ENCODE measurements around the gene GPR152. TPM values are rescaled to one million over a fixed set of nuclear protein-coding genes. Genes with fewer than 3 reads are reported as not detected.

Gene GPR152
- total RNA-seq, 1 experiment from 2014 or later, result not detected

- CTCF ChIA-PET, result no interaction called here
- no peak overlapping the region for H2AFZ ChIP-seq (ENCODE audit: low read depth, low read length, poor library complexity, severe bottlenecking)
- H3K9ac ChIP-seq (ENCODE audit: low read length), result no peak overlapping the region
- POLR2A ChIA-PET, result interaction anchor here (1.2 kb wide), 1 partner anchor 21 kb away, joined by 3 read pairs; the partner anchor contains the start of gene PPP1CA
- H3K27me3 ChIP-seq (ENCODE audit: insufficient read depth, low read length), result no peaks in the 10 kb centered on the region
- peaks cover 11 to 27% of the 10 kb centered on the region in 2 experiments; a peak in 3 of 4 replicates for H3K4me1 ChIP-seq (ENCODE audit: control insufficient read depth in 1 of 2, insufficient read depth in 2 of 2, low read length in 2 of 2)
- H4K20me1 ChIP-seq (ENCODE audit: insufficient read depth), result no peaks in the 10 kb centered on the region
- no peak overlapping the region for H3K4me3 ChIP-seq (replicated peaks in 1 of 2; ENCODE audit: low read depth in 1 of 2, low read length in 2 of 2)
- no peaks in the 10 kb centered on the region for H3K9me3 ChIP-seq (ENCODE audit: control insufficient read depth in 1 of 2, insufficient read depth in 1 of 2, low read depth in 1 of 2, low read length in 2 of 2)
- H3K27ac ChIP-seq (ENCODE audit: low read depth, low read length), result 0 out of 2 replicates have a peak overlapping the region, but pooled peaks have one; percentile 19
- peak overlapping the region; percentile 44 for H3K4me2 ChIP-seq (ENCODE audit: low read length)
- no peaks in the 10 kb centered on the region for H3K9me2 ChIP-seq (ENCODE audit: insufficient read depth)
- H3K36me3 ChIP-seq (ENCODE audit: control insufficient read depth in 1 of 2, insufficient read depth in 2 of 2, low read length in 2 of 2), result no peaks in the 10 kb centered on the region
- ATAC-seq, result no peak
- BruUV-seq (replicated peaks), result no TSS peak
- intact Hi-C loops (cut with micrococcal nuclease), result no loop called here
- no peak for DNase-seq (ENCODE audit: low read depth, low spot score)
- RAD21 ChIA-PET (ENCODE audit: low non-redundant PET in 1 of 2, low total read pairs in 2 of 2, uncharacterized antibody in 2 of 2, unreplicated experiment in 2 of 2), result interaction anchor here in 1 of 2 experiments (0.6 kb wide), 1 partner anchor 223 kb away, joined by 4 read pairs; no protein-coding TSS in a partner anchor
- TF ChIP-seq TCF7L2 (IDR thresholded peaks at IDR 0.05; ENCODE audit: borderline replicate concordance, extremely low read depth, insufficient read depth, insufficient read length), result no peak
- TF ChIP-seq REST (IDR thresholded peaks at IDR 0.05; ENCODE audit: low read depth), result no peak
- TF ChIP-seq SP1 (IDR thresholded peaks at IDR 0.05; ENCODE audit: low read depth), result no peak
- no peak for TF ChIP-seq EGR1 (IDR thresholded peaks at IDR 0.05; ENCODE audit: low read depth)
- TF ChIP-seq RAD21 (IDR thresholded peaks at IDR 0.05; ENCODE audit: low read depth), result no peak
- H3K79me2 ChIP-seq (ENCODE audit: insufficient read depth, low read length), result no peaks in the 10 kb centered on the region
Observed at GRCh38 chr11:67422891-67423290, 29.6 kb downstream of the GPR152 start.

Data from HCT116 (cell line).